Stimulated activated effector memory CD8-positive, alpha-beta T cell treated with anti-CD3 and anti-CD28 coated beads, Interleukin-12 subunit alpha, Interleukin-12 subunit beta, amount 100 ng/mL, for 72 hours (primary cell): ENCODE results near the gene MYLK.
A peak's percentile ranks its signal among the peaks of the same experiment; 100 is the strongest.
"Not testable (repeated sequence)": the region's sequence is repeated elsewhere in the genome, so short reads cannot be mapped to it uniquely, and the experiment has no call there.

Experiments used
- ATAC-seq: fragments of 150-1000 bp; cut with Tn5 transposase; 2 replicates; pipeline ENCODE4 v1.10.0; 2021
- DNase-seq, 2 donors: peaks; one replicate each; pipeline ENCODE4 v3.0.0; 2021 to 2022; ENCODE audit warnings: low spot score in 2 of 2
- H3K27ac Mint-ChIP-seq: one replicate; pipeline ENCODE4 v1.8.0; 2022; ENCODE audit warnings: mild to moderate bottlenecking, mixed read lengths
- H3K36me3 Mint-ChIP-seq: one replicate; pipeline ENCODE4 v1.8.0; 2022; ENCODE audit warnings: mild to moderate bottlenecking, mixed read lengths
- H3K4me1 Mint-ChIP-seq: one replicate; pipeline ENCODE4 v1.8.0; 2022; ENCODE audit warnings: mixed read lengths
- H3K4me3 Mint-ChIP-seq: one replicate; pipeline ENCODE4 v1.8.0; 2022; ENCODE audit warnings: mild to moderate bottlenecking, mixed read lengths
- H3K9me3 Mint-ChIP-seq: one replicate; pipeline ENCODE4 v1.8.0; 2022; ENCODE audit warnings: mixed read lengths

Gene MYLK

DNA sequence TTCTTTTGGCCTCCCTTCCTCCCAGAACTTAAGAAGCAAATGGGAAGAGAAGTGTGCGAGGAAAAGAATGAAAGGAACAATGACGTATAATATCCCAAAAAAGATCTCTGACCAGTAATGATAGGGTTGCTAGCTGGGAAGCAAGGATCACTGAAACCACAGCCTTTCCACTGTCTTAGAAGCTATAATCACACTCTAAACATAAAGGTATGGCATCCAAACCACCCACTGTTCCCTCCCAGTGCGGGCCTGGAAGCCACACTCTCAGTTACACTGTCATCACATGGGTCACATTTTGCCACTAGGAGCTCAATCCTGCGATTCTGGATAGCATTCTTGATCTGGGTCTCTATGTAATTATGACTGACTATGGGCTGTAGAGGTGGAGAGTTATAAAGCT is 167.7 kb downstream of the MYLK start:
- Mint-ChIP-seq H3K36me3 (no peaks in the 10 kb centered on the region), H3K9me3 (no peaks in the 10 kb centered on the region), H3K27ac (no peak overlapping the region), H3K4me1 (peaks cover 9% of the 10 kb centered on the region), H3K4me3 (no peak overlapping the region)
- DNase-seq (no peak), ATAC-seq (no peak)

DNA sequence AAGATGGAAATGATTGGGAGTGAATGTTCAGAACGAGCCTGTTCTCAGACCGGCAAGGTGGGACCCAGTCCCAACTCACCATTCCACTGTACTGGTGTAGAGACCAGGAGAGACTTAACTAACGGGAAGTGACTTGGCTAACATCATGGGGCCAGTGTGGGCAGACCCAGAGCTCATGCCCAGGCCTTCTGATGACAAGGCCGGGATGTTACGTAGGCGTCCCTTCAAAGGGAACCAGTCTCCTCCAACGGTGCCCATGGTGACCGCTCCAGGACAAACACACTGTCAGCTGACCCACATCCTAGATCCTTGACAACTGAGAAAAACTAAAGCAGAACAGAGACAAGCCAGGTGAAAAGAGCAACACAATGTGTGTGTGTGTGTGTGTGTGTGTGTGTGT is 170.9 kb downstream of the MYLK start:
- no peaks in the 10 kb centered on the region for H3K36me3 Mint-ChIP-seq
- no peak overlapping the region for H3K27ac Mint-ChIP-seq
- H3K4me1 Mint-ChIP-seq, result no peaks in the 10 kb centered on the region
- H3K9me3 Mint-ChIP-seq, result no peaks in the 10 kb centered on the region
- DNase-seq, result no peak
- no peak overlapping the region for H3K4me3 Mint-ChIP-seq
- ATAC-seq, result no peak

DNA sequence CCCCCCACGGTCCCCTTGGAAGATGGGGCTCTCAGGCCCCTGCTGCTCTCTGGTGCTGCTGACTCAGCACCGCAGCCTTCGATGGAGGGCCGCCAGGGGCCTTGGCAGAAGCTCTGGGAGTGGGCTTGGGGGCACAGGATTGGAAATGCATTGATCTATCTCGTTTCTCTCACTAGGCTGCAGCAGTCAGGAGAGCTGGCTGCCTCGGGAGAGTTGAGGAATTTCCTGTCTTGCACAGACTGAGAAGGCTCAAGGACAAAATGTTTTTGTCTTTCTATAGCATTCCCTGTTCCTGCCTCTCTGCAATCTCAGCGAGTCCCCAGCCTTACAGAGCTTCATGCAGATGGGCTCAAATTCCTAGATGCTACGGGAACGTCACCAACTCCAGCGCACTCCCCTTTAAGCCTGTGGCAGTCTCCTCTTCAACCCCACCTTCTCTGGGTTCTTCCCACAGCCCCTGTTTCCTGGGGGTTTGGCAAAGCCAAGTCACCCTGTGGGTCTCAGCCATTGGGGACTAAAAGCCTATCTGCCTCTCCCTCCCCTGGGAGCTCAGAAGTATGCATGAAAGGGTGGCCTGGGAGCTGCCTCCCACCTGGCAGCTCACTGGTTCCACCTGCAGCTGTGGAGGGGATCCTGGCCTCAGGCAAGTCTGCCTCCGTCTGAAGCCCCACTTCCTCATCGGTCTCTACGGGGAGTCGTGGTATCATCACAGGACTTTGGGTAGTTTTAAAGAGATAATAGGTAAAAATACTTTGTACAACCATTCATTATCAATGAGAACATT is 171.9 kb downstream of the MYLK start:
- no peak for DNase-seq
- Mint-ChIP-seq H3K36me3 (no peaks in the 10 kb centered on the region), H3K4me1 (no peaks in the 10 kb centered on the region), H3K4me3 (no peak overlapping the region), H3K9me3 (no peaks in the 10 kb centered on the region), H3K27ac (no peak overlapping the region)
- no peak for ATAC-seq

DNA sequence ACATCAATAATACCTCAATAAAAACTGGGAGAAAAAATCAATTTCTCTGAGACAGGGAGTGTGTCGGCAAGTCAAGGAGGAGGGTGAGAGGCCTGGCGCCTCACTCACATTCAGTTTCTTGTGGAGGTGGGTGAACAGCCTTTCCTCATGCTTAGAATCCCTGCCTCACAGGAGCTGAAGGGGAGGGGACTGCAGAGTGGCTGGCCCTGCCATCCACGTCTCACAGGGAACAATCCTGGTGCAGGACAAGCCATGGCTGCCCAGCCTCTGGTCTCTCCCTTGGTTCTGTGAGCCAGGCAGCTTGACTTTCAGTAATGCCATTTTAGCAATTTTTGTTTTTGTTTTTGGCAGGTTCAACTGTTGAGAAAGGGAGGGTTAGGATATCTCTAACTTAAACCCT is 172.8 kb downstream of the MYLK start:
- ATAC-seq, result no peak
- Mint-ChIP-seq H3K36me3 (no peaks in the 10 kb centered on the region), H3K27ac (no peak overlapping the region)

DNA sequence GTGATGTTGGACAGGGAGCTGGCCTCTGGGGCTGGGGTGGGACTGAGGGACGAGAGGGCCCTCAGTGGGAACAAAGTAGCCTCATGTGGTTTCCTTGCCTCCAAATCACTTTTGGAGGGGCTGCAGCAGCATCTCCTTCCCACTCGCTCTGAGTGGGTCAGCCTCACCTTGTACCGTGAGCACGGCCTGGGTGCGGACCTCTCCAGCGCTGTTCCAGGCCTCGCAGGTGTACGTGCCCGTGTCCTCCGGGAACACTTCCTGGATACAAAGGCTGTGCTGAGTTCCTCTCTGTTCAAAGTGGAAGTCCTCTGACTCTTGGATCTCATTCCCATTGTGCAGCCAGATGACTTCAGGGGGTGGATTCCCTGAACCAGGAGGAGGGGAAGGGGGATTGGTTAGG is 175.6 kb downstream of the MYLK start:
- Mint-ChIP-seq H3K36me3 (no peaks in the 10 kb centered on the region), H3K4me3 (no peak overlapping the region), H3K4me1 (no peaks in the 10 kb centered on the region), H3K9me3 (no peaks in the 10 kb centered on the region), H3K27ac (no peak overlapping the region)
- DNase-seq (no peak), ATAC-seq (no peak)

More for the DNA sequence above, 172.8 kb downstream of the MYLK start:
- H3K4me1 Mint-ChIP-seq, result no peaks in the 10 kb centered on the region
- no peak overlapping the region for H3K4me3 Mint-ChIP-seq
- no peaks in the 10 kb centered on the region for H3K9me3 Mint-ChIP-seq
- no peak for DNase-seq

DNA sequence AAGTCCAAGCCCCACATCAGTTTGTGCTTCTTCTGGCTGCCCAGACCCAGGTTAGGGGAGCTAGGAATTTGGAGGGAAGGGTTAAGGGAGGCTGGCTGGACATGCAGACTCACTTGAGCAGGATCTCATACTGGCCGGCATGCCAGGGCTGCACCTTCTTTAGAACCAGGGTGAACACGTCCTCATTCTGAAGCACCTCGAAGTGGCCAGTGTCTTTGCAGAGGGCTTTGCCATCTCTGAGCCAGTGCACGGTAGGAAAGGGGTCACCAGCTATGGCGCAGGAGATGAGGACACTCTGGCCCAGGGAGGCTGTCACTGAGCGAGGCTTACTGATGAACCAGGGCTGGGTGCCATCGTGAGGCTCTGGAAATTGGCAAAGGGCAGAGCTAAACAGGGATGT is 176.5 kb downstream of the MYLK start:
- not testable (repeated sequence) for H3K36me3 Mint-ChIP-seq, H3K27ac Mint-ChIP-seq, H3K9me3 Mint-ChIP-seq, ATAC-seq, DNase-seq, H3K4me1 Mint-ChIP-seq, H3K4me3 Mint-ChIP-seq

DNA sequence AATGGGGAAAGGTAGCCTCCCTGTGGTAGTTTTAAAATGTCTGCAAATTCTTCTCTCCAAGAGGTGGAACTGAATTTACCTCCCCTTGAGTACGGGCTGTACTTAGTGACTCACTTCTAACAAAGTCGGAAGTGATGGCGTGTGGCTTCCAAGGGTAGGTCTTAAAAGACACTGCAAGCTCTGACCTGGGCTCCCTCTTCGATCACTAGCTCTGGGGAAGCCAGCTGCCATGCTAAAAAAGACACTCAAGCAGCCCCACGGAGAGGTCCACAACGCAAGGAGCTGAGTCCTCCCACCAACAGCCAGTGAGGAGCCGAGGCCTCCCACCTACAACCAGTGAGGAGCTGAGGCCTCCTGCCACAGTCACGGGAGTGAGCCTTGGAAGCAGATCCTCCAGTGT is 177.3 kb downstream of the MYLK start:
- no peaks in the 10 kb centered on the region for H3K4me1 Mint-ChIP-seq
- H3K36me3 Mint-ChIP-seq, result no peaks in the 10 kb centered on the region
- ATAC-seq (no peak), DNase-seq (no peak)
- no peak overlapping the region for H3K4me3 Mint-ChIP-seq
- H3K27ac Mint-ChIP-seq, result no peak overlapping the region
- no peaks in the 10 kb centered on the region for H3K9me3 Mint-ChIP-seq

DNA sequence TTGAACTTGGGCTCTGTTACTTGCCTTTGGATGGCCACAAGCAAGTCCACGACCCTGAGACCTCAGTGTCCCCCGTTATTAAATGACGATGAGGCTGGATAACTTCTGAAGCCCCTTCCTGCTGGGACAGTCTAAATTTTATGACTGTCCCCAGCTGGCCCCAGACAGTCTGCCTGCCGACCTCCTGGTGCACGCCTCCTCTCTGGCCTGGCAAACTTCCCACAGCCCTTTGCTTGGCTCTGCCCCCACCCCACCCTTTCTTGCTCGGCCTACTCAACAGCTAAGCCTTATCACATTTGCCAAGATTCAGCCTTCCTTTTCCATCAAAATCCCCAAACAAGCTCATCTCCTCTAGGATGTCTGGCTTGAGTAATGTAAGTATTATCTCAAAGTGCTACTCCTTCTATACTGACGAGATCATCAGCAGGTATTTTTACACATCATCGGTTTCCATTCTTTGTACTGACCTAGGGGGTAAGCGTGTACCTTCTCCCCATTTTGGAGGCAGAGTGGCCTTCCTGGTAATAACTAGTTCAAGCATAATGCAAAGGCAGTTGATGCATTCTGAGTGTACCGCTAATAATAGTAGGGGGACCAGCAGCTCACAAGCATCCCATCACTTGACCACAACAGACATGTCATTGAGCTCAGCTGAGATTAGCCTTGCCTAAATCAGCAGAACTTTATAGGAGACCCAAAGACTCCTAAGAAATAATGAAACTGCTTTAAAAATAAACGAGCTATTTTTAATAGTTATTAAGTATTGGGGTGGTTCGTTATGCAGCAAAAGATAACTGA is 178.4 kb downstream of the MYLK start:
- no peak overlapping the region for H3K27ac Mint-ChIP-seq
- no peaks in the 10 kb centered on the region for H3K9me3 Mint-ChIP-seq
- no peak for DNase-seq
- ATAC-seq, result no peak
- H3K4me3 Mint-ChIP-seq, result no peak overlapping the region
- H3K4me1 Mint-ChIP-seq, result no peaks in the 10 kb centered on the region
- no peaks in the 10 kb centered on the region for H3K36me3 Mint-ChIP-seq

DNA sequence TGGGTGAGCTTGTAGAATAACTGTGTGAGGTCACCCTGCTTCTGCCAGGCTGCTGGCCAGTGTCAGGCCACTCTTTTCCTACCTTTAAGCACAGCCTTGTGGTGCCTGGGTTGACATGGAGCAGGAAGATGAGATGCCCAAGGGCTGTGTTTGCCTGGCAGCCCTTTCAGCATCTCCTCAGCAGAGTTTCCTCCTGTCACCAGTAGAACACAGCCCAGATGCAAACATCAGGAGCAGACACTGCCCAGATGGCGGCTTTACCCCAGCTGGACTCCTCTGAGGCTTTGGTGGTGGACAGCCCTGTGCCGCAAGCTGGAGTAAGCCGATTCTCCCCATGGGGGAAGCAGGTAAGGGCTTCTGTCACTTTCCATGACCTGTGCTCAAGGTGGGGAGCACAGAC is 180.5 kb downstream of the MYLK start:
- H3K27ac Mint-ChIP-seq, ATAC-seq, H3K4me1 Mint-ChIP-seq, H3K4me3 Mint-ChIP-seq, DNase-seq, H3K9me3 Mint-ChIP-seq, H3K36me3 Mint-ChIP-seq: not testable (repeated sequence)

DNA sequence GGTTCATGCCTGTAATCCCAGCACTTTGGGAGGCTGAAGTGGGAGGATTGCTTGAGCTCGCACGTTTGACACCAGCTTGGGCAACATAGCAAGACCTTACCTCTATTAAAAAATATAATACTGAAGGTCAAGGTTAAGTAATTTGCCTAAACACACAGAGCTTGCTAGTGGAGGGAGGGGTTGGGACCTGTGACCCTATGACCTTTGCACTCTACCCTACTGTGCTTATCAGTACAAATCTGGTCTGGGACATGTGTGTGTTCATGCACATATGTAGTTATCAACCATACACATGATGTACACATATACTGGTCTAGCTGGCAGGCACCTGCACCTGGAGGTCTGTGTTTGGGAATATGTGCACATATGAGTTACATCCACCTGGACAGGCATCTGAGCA is 181.4 kb downstream of the MYLK start:
- Mint-ChIP-seq H3K27ac (no peak overlapping the region), H3K4me1 (no peaks in the 10 kb centered on the region), H3K9me3 (no peaks in the 10 kb centered on the region), H3K36me3 (no peaks in the 10 kb centered on the region), H3K4me3 (no peak overlapping the region)
- DNase-seq (no peak), ATAC-seq (no peak)

DNA sequence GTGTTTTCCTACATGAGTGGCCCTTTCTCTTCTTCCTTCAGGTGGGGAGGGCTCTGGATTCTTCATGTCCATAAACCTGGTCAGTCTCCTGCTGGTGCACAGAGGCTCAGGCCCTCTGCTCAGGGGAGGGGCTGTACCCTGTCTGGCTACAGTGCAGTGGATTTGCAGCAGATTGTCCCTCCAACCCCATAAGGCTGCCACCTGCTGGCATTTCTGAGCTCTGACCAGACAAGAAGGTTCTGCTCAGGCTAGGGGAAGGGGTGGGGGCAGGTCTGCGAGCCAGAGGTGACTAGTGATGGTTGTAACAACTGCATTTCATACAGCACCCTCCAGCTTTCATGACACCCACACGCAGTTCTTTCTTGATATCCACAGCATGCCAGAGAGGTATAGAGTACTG is 182.1 kb downstream of the MYLK start:
- not testable (repeated sequence) for DNase-seq

DNA sequence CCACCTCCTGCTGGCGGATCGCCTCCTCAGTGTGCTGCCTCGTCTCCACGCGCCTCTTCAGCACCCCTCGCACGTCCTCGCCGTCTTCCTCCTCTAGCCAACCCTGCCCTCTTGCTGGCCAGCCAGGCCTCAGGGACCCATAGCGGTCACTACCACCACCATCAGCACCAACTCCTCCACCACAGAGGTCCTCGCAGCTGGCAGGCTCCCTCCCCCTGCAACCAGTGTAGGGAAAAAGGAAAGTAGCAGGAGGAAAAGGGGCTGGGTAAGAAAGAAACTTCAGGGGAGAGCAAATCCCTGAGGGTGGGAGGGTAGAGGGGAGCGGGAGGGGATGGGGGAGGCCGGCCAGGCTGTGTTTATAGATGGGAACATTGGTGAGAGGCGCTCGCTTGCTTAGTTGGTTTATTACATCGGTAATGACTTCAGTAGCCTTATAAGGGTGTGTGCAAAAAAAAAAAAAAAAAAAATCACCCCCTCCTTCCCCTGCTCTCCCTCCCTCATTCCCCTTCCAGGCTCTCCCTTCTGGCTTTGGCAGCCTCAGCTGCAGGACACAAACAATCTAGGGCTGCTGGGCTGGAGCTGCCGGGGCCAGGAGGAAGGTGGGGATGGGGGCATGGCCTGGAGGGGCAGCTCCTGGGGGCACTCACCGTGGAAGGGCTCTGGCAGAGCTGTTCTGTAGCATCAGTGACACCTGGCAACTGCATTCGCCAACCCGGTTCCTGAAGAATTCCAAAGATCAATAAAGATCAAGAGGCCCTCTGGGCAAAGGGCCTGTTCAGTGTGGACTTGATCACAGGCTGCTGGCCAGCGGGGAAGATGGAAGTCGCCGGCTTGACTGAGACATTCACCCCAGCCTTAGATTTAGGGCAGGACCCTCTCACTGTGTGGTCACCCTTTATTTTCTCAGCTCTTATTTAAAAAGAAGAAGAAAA is 183.1 kb downstream of the MYLK start:
- no peak for DNase-seq
- ATAC-seq, result no peak
- no peaks in the 10 kb centered on the region for H3K9me3 Mint-ChIP-seq
- no peak overlapping the region for H3K27ac Mint-ChIP-seq
- H3K4me1 Mint-ChIP-seq, result no peaks in the 10 kb centered on the region
- no peak overlapping the region for H3K4me3 Mint-ChIP-seq
- no peaks in the 10 kb centered on the region for H3K36me3 Mint-ChIP-seq

More for the DNA sequence above, 182.1 kb downstream of the MYLK start:
- H3K4me3 Mint-ChIP-seq, H3K9me3 Mint-ChIP-seq, H3K36me3 Mint-ChIP-seq, H3K4me1 Mint-ChIP-seq, H3K27ac Mint-ChIP-seq: not testable (repeated sequence)
- ATAC-seq, result peak; percentile 17

DNA sequence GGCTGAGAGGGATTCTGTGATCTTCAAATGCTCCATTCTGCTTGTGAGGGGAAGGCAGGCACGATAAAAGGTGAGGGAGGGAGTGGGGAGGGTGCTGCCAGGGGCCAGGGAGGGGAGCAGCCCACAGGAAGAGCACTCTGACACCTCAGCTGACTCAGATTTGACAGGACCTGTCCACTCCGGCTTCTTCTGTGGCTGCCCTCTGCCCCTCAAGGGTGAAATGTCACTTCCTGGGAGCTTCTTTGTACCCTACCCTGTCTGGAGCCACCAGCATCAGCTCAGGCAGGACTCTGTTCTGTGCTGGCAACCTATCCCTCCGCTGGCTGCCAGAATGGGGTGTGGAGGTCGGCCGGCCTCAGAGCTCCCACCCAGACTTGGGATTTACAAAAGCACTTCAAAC is 185.3 kb downstream of the MYLK start:
- Mint-ChIP-seq H3K4me1 (no peaks in the 10 kb centered on the region), H3K9me3 (no peaks in the 10 kb centered on the region), H3K4me3 (no peak overlapping the region), H3K36me3 (no peaks in the 10 kb centered on the region), H3K27ac (no peak overlapping the region)
- DNase-seq, result no peak
- ATAC-seq, result no peak

DNA sequence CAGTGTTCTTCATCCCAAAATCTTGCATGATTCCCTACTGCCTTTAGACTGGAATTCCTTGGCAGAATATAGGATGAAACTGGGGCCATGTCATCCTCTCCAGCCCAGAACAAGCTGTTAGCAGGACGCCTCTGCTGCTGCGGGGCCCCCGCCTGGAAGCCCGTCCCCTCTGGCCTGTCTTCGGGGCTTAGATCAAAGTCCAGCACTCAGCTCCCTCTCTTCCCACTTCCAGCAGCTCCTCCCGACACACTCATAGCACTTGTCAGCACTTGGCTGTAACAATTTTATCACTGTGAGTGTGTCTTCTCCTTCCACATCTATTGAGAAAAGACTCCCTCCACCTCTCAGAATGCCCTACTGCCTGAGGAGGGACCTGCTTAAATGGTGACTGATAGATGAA is 187.3 kb downstream of the MYLK start:
- ATAC-seq, result no peak
- no peaks in the 10 kb centered on the region for H3K9me3 Mint-ChIP-seq
- H3K36me3 Mint-ChIP-seq, result peaks cover 4% of the 10 kb centered on the region
- no peak overlapping the region for H3K4me3 Mint-ChIP-seq
- DNase-seq, result no peak
- H3K27ac Mint-ChIP-seq, result no peak overlapping the region
- H3K4me1 Mint-ChIP-seq, result no peaks in the 10 kb centered on the region
